OCI-LY1 (cell line): Measurements from ENCODE around the gene KLF3.

Experiments
- CTCF ChIP-seq: fragments of 200-600 bp; sonication (generic), shearing (Covaris generic); IDR thresholded peaks from 2 replicates; pipeline ENCODE4 v1.5.1; 2017; ENCODE audit warnings: mild to moderate bottlenecking, antibody characterized with exemption, low read length, moderate library complexity, mixed read lengths
- EZH2 ChIP-seq: fragments of 200-600 bp; sonication (generic), shearing (Covaris generic); IDR thresholded peaks from 2 replicates; pipeline ENCODE4 v1.8.0; 2017; ENCODE audit warnings: borderline replicate concordance, mixed run types, mild to moderate bottlenecking, antibody characterized with exemption, low read length, moderate library complexity, mixed read lengths

GRCh38 chr4:38694330-38694729 is 30.3 kb downstream of the KLF3 start:
- TF ChIP-seq CTCF (no peak), EZH2 (no peak)
